Progenitor cell of endocrine pancreas (in vitro differentiated cells): ENCODE results near the gene RSBN1. TPM values are rescaled to one million over a fixed set of nuclear protein-coding genes. Genes with fewer than 3 reads are reported as not detected.

Experiments used
- DNase-seq: peaks from one replicate; pipeline ENCODE4 v3.0.0; 2021; ENCODE audit warnings: low spot score; ENCODE audit not compliant: unreplicated experiment
- H3K27ac Mint-ChIP-seq: 2 replicates; pipeline ENCODE4 v1.8.0; 2021; ENCODE audit warnings: mild to moderate bottlenecking, moderate library complexity, mixed read lengths
- H3K27me3 Mint-ChIP-seq: 2 replicates; pipeline ENCODE4 v1.8.0; 2021; ENCODE audit warnings: mixed read lengths
- H3K36me3 Mint-ChIP-seq: 2 replicates; pipeline ENCODE4 v1.8.0; 2022; ENCODE audit warnings: mixed read lengths; ENCODE audit not compliant: insufficient read depth
- H3K4me1 Mint-ChIP-seq: 2 replicates; pipeline ENCODE4 v1.8.0; 2021; ENCODE audit warnings: low read depth, mixed read lengths
- H3K4me3 Mint-ChIP-seq: 2 replicates; pipeline ENCODE4 v1.8.0; 2021; ENCODE audit warnings: low read depth, mild to moderate bottlenecking, moderate library complexity, mixed read lengths
- H3K9me3 Mint-ChIP-seq: 2 replicates; pipeline ENCODE4 v1.8.0; 2021; ENCODE audit warnings: low read depth, mixed read lengths
- total RNA-seq: library from RNA; stranded (reverse); gene quantifications from 2 replicates; pipeline ENCODE4 v1.2.1, GENCODE V29; 2021
- TF ChIP-seq, protein P1 (sequence below): fragments of 200-600 bp; sonication (generic); IDR thresholded peaks from one replicate; pipeline ENCODE4 v1.5.0; 2021; ENCODE audit warnings: antibody characterized with exemption, mild to moderate bottlenecking; ENCODE audit not compliant: unreplicated experiment

RSBN1 gene
- total RNA-seq, 1 donor from 2014 or later: 25.9 TPM

DNA sequence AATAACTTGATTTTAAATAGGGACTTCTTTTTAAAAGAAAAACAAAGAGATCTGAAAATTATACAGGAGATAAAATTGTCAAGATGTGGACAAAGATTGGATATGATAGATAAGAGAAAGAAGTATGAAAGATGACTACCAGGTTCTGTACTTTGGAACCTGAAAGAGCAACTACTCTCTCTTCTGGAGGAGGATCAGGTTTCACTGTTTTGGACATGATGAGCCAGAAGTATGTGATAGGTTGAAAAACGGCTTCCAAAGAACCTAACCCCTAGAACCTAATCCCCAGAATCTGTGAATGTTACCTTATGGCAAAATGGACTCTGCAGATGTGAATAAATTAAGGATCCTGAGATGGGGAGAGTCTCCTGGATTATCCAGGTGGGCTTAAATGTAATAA, 26.2 kb downstream of the RSBN1 start:
- H3K27ac Mint-ChIP-seq: no peak overlapping the region
- TF ChIP-seq, protein P1, sequence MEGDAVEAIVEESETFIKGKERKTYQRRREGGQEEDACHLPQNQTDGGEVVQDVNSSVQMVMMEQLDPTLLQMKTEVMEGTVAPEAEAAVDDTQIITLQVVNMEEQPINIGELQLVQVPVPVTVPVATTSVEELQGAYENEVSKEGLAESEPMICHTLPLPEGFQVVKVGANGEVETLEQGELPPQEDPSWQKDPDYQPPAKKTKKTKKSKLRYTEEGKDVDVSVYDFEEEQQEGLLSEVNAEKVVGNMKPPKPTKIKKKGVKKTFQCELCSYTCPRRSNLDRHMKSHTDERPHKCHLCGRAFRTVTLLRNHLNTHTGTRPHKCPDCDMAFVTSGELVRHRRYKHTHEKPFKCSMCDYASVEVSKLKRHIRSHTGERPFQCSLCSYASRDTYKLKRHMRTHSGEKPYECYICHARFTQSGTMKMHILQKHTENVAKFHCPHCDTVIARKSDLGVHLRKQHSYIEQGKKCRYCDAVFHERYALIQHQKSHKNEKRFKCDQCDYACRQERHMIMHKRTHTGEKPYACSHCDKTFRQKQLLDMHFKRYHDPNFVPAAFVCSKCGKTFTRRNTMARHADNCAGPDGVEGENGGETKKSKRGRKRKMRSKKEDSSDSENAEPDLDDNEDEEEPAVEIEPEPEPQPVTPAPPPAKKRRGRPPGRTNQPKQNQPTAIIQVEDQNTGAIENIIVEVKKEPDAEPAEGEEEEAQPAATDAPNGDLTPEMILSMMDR: no peak
- peaks cover 10% of the 10 kb centered on the region for H3K36me3 Mint-ChIP-seq

DNA sequence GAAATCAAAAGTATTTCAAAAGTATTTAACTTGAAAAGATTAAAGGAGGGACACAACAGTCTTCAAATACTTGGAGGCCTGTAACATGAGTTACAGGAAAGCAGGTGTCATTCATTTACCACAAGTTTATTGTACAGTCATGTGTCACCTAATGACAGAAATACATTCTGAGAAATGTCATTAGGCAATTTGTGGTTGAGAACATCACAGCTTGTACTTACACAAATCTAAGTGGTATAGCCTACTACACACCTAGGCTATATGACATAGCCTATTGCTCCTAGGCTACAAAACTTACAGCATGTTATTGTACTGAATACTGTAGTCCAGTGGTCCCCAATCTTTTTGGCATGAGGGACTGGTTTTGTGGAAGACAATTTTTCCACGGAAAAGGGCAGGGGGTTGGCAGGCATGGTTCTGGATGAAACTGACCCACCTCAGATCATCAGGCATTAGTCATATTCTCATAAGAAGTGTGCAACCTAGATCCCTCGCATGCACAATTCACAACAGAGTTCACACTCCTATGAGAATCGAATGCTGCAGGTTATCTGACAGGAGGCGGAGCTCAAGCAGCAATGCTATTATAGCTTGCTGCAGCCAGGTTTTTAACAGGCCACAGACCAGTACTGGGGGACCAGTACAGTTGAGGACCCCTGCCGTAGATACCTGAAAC, 28.0 kb downstream of the RSBN1 start:
- Mint-ChIP-seq H3K27me3 (no peaks in the 10 kb centered on the region), H3K9me3 (no peaks in the 10 kb centered on the region), H3K4me1 (peaks cover 18% of the 10 kb centered on the region), H3K27ac (no peak overlapping the region), H3K4me3 (no peak overlapping the region), H3K36me3 (peaks cover 8% of the 10 kb centered on the region)
- no peak for DNase-seq
- TF ChIP-seq, protein P1: no peak

More for the DNA sequence above, 26.2 kb downstream of the RSBN1 start:
- no peak overlapping the region for H3K4me3 Mint-ChIP-seq
- DNase-seq: no peak
- no peaks in the 10 kb centered on the region for H3K27me3 Mint-ChIP-seq
- H3K9me3 Mint-ChIP-seq: no peaks in the 10 kb centered on the region
- peaks cover 18% of the 10 kb centered on the region for H3K4me1 Mint-ChIP-seq

DNA sequence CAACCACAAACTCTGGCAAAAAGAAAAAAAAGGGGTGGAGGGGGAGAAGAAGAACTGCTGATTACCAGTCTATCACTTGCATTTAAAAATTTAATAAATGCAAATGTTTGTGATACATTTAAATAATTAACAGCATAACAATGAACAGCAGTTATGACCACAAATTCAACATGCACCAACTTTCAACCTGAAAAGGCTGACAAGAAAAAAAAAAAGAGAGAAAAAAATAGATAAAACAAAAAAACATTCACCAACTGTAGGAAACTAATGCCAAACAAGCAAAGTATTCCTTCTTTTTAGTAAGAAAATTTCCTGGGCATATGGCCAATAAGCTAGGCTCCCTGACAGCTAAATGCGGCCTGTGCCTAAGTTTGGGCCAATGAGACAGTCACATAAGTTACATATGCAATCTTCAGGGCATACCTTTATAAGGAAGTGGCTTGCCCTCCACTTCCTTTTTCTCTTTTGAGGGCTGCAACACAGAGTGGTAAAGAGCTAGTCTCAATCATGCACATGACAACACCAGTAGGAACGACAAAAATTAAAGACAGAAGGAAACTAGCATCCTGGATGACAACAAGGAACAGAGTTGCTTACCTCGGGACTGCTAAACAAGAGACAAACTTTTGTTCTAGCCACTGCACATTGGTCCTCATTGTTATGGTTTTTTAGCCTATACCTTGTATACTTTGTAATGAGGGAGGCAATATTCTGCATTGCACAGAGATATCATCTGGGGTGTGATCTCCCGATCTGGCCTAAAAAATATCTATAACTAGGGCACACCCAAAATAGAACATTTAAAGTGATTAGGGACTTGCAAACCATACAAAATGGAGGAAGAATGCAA, 28.8 kb downstream of the RSBN1 start:
- H3K9me3 Mint-ChIP-seq: peaks cover 3% of the 10 kb centered on the region
- H3K27me3 Mint-ChIP-seq: no peaks in the 10 kb centered on the region
- no peak overlapping the region for H3K4me3 Mint-ChIP-seq
- TF ChIP-seq, protein P1: no peak
- H3K36me3 Mint-ChIP-seq: peaks cover 10% of the 10 kb centered on the region
- H3K27ac Mint-ChIP-seq: peak overlapping the region; percentile 18
- no peak for DNase-seq
- H3K4me1 Mint-ChIP-seq: peaks cover 14% of the 10 kb centered on the region

DNA sequence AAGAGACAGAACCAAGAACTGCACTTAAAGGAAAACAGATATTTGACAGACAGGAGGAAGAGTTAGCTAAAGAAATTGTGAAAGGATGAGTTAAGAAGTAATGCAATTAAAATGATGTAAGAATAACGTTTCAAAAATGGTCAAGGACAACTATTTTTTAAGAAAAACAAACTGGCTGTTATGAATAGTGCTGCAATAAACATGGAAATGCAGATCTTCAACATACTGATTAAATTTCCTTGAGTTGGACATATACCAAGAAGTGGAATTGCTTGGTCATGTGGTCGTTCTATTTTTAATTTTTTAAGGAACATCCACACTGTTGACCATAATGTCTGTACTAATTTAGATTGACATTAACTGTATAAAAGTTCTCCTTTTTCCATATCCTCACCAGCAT, 29.9 kb downstream of the RSBN1 start:
- no peak overlapping the region for H3K4me3 Mint-ChIP-seq

More for the DNA sequence above, 29.9 kb downstream of the RSBN1 start:
- H3K9me3 Mint-ChIP-seq: peaks cover 4% of the 10 kb centered on the region
- H3K4me1 Mint-ChIP-seq: peaks cover 11% of the 10 kb centered on the region
- H3K27ac Mint-ChIP-seq: no peak overlapping the region
- TF ChIP-seq, protein P1: no peak
- H3K27me3 Mint-ChIP-seq: no peaks in the 10 kb centered on the region
- peaks cover 10% of the 10 kb centered on the region for H3K36me3 Mint-ChIP-seq
- DNase-seq: no peak
